Measurements from ENCODE around the gene DENND1A. TPM values are rescaled to one million over a fixed set of nuclear protein-coding genes. Genes with fewer than 3 reads are reported as not detected.
A peak's percentile ranks its signal among the peaks of the same experiment; 100 is the strongest.

The DENND1A gene
- total and polyA plus RNA-seq, 2 of the 13 experiments (the other 11 are each of a cell fraction or from before 2014, with no cell fraction given) = 14.8 to 30.1 TPM

GRCh38 chr9:123359106-123359505 is 570.8 kb downstream of the DENND1A start:
- ATAC-seq (no peak), DNase-seq (ENCODE audit: low spot score) (no peak), FAIRE-seq (no peak)
- TF ChIP-seq MTF2 (CRISPR knock-in tag; IDR thresholded peaks at IDR 0.05; ENCODE audit: borderline replicate concordance) = no peak
- TF ChIP-seq AHR (CRISPR knock-in tag; IDR thresholded peaks at IDR 0.05) = no peak
- no peak for TF ChIP-seq EEA1 (CRISPR knock-in tag; IDR thresholded peaks at IDR 0.05; ENCODE audit: borderline replicate concordance)
- no peak for TF ChIP-seq TCF7 (IDR thresholded peaks at IDR 0.05; ENCODE audit: low read depth)
- TF ChIP-seq ZNF549 (CRISPR knock-in tag; IDR thresholded peaks at IDR 0.05) = no peak
- no peak for TF ChIP-seq ZNF710 (CRISPR knock-in tag; IDR thresholded peaks at IDR 0.05; ENCODE audit: borderline replicate concordance)
- no peak for TF ChIP-seq KDM2A (CRISPR knock-in tag; IDR thresholded peaks at IDR 0.05; ENCODE audit: borderline replicate concordance, low read depth)
- TF ChIP-seq NCOA5 (CRISPR knock-in tag; IDR thresholded peaks at IDR 0.05) = no peak
- no peak for TF ChIP-seq HDAC1 (CRISPR knock-in tag; IDR thresholded peaks at IDR 0.05)
- TF ChIP-seq ZMAT5 (CRISPR knock-in tag; IDR thresholded peaks at IDR 0.05; ENCODE audit: borderline replicate concordance, low read depth) = no peak
- no peak for TF ChIP-seq ZNF12 (CRISPR knock-in tag; IDR thresholded peaks at IDR 0.05)
- intact Hi-C loops (cut with micrococcal nuclease; ENCODE audit: unreplicated experiment) (no loop called here), in situ Hi-C loops (cut with HindIII; ENCODE audit: extremely low pct_ligation_motif_present, low pct_unique_long_range_greater_than_20kb) (no loop called here)
- Histone ChIP-seq H3K4me3 (replicated peaks in 1 of 3; ENCODE audit: insufficient read depth in 1 of 3, low read depth in 2 of 3, low read length in 3 of 3) (no peak overlapping the region), H2AFZ (ENCODE audit: low read length) (no peak overlapping the region), H3K27me3 (ENCODE audit: control insufficient read depth in 1 of 2, insufficient read depth in 2 of 2, low read length in 2 of 2) (peaks cover 4 to 24% of the 10 kb centered on the region in 2 experiments; a peak in 4 of 5 replicates), H4K20me1 (ENCODE audit: insufficient read depth, low read length) (no peaks in the 10 kb centered on the region), H3K9me3 (ENCODE audit: low read length) (no peaks in the 10 kb centered on the region), H3K4me1 (ENCODE audit: insufficient read depth, low read length) (peaks cover 89% of the 10 kb centered on the region), H3K27ac (ENCODE audit: extremely low read length, insufficient read depth, low read length) (no peak overlapping the region), H3K9ac (ENCODE audit: insufficient read depth, low read depth, low read length) (no peak overlapping the region), H3K4me2 (ENCODE audit: low read depth, low read length) (peak overlapping the region; percentile 95), H3K79me2 (ENCODE audit: insufficient read depth, low read length) (no peaks in the 10 kb centered on the region), H3K36me3 (replicated peaks in 1 of 2; ENCODE audit: control insufficient read depth in 1 of 2, insufficient read depth in 2 of 2, low read length in 2 of 2) (no peaks in the 10 kb centered on the region)
- WGBS (ENCODE audit: low lambda C conversion rate) = 2% methylated on average over 2 of the region's 2 CpGs
- ChIA-PET CTCF (ENCODE audit: low intra/inter-chr PET ratio, low total read pairs) (no interaction called here), POLR2A (no interaction called here)
- BruUV-seq (replicated peaks) = no TSS peak
